ENCODE results near the gene RALB. TPM values are rescaled to one million over a fixed set of nuclear protein-coding genes. Genes with fewer than 3 reads are reported as not detected.
A peak's percentile ranks its signal among the peaks of the same experiment; 100 is the strongest.

The RALB gene
- total RNA-seq, 1 donor from 2014 or later: 45.8 TPM

DNA sequence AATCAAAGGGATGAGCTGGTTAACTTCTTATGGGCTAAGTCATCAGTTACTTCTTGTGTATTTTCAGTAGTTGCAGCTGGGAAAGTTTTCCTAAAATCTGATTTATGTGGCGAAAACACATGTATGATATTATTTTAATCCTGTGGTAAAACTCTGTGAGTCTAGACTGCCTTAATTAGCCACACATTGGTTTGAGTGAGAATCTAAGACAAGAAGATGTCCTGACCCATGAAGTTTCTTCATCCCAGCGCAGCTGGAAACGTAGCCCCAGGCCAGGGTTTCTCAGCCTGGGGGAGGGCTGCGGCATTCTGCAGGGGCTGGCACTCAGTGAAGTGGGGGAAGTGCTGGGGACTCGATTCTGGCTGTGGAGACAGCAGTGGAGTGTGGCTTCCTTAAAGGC is 48.6 kb downstream of the RALB start:
- Histone ChIP-seq H3K4me3 (no peak overlapping the region), H3K9me3 (replicated peaks) (no peaks in the 10 kb centered on the region), H3K36me3 (peaks cover 42% of the 10 kb centered on the region), H3K27ac (replicated peaks) (no peak overlapping the region), H3K27me3 (ENCODE audit: low read depth) (no peaks in the 10 kb centered on the region), H3K4me1 (no peaks in the 10 kb centered on the region)
- TF ChIP-seq CTCF (IDR thresholded peaks at IDR 0.05; ENCODE audit: borderline replicate concordance): no peak
- intact Hi-C loops (cut with micrococcal nuclease): no loop called here
- no peak for DNase-seq

- Histone ChIP-seq H3K27me3 (ENCODE audit: low read depth) (no peaks in the 10 kb centered on the region), H3K9me3 (replicated peaks) (no peaks in the 10 kb centered on the region), H3K27ac (replicated peaks) (no peak overlapping the region), H3K4me1 (no peaks in the 10 kb centered on the region), H3K4me3 (no peak overlapping the region), H3K36me3 (peaks cover 34% of the 10 kb centered on the region)
- intact Hi-C loops (cut with micrococcal nuclease): no loop called here
- TF ChIP-seq CTCF (IDR thresholded peaks at IDR 0.05; ENCODE audit: borderline replicate concordance): no peak
- no peak for DNase-seq
Observed at GRCh38 chr2:120302301-120302700, 49.6 kb downstream of the RALB start.

GRCh38 chr2:120303177-120303576 is 50.5 kb downstream of the RALB start:
- no peak overlapping the region for H3K4me3 ChIP-seq
- intact Hi-C loops (cut with micrococcal nuclease): no loop called here
- H3K36me3 ChIP-seq: peaks cover 28% of the 10 kb centered on the region
- DNase-seq: no peak
- H3K9me3 ChIP-seq (replicated peaks): no peaks in the 10 kb centered on the region
- no peaks in the 10 kb centered on the region for H3K4me1 ChIP-seq
- H3K27me3 ChIP-seq (ENCODE audit: low read depth): no peaks in the 10 kb centered on the region
- no peak overlapping the region for H3K27ac ChIP-seq (replicated peaks)
- no peak for TF ChIP-seq CTCF (IDR thresholded peaks at IDR 0.05; ENCODE audit: borderline replicate concordance)

DNA sequence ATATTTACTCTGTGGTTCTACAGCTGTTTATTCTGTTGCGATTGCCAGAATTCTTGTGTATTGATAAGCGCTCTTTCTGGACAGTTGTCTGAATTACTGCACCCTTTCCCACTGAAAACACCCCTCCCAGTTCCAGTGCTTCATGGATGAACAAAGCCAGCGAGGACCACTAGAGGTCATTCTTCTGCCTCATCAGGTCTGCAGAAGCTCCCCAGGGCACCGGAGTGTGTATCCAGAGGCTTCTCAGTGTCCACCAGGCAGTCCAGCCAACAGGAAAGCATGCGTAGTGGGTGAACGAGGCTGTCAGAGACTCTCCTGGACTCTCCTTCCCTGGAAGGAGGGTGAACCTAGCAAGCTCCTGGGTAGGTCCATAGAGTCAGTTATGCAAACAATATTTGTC is 52.6 kb downstream of the RALB start:
- Histone ChIP-seq H3K27ac (replicated peaks) (no peak overlapping the region), H3K27me3 (ENCODE audit: low read depth) (no peaks in the 10 kb centered on the region), H3K4me3 (no peak overlapping the region), H3K4me1 (no peaks in the 10 kb centered on the region), H3K9me3 (replicated peaks) (no peaks in the 10 kb centered on the region), H3K36me3 (peaks cover 20% of the 10 kb centered on the region)
- TF ChIP-seq CTCF (IDR thresholded peaks at IDR 0.05; ENCODE audit: borderline replicate concordance): peak; percentile 51
- no peak for DNase-seq
- intact Hi-C loops (cut with micrococcal nuclease): no loop called here

DNA sequence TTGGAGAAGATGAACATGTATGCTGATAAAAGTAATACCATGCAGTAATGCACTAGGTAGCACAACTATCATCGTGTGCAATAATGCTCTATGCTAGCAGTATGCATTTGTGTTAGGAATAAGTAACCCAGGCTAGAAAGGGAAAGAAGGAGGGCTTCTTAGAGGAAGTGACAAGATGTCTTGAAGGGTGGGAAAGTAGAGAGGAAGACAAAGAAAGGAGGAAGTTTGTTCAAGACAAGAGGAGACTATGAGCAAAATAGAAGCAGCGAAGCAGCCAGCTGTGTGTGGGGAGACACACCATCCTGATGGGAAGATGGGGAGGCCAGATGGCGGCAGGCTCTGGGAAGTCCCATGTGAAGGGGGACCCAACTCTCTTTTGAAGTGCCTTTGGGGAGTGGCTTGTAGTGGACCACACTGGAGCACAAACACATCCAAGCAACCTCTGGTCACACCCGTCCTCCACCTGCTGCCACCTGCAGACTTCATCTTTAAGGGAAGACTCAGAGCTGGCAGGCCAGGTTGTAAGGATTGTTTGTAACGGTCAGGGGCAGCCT is 53.4 kb downstream of the RALB start:
- no peak overlapping the region for H3K4me3 ChIP-seq
- no peak overlapping the region for H3K27ac ChIP-seq (replicated peaks)

More for the DNA sequence above, 53.4 kb downstream of the RALB start:
- H3K36me3 ChIP-seq: peaks cover 15% of the 10 kb centered on the region
- TF ChIP-seq CTCF (IDR thresholded peaks at IDR 0.05; ENCODE audit: borderline replicate concordance): no peak
- H3K4me1 ChIP-seq: no peaks in the 10 kb centered on the region
- DNase-seq: no peak
- intact Hi-C loops (cut with micrococcal nuclease): no loop called here
- no peaks in the 10 kb centered on the region for H3K27me3 ChIP-seq (ENCODE audit: low read depth)
- no peaks in the 10 kb centered on the region for H3K9me3 ChIP-seq (replicated peaks)

All from left ventricle myocardium inferior (tissue), 1 donor.